H7 (cell line): Measurements from ENCODE around the gene CLIP1. TPM values are rescaled to one million over a fixed set of nuclear protein-coding genes. Genes with fewer than 3 reads are reported as not detected.
"Not testable (repeated sequence)": the region's sequence is repeated elsewhere in the genome, so short reads cannot be mapped to it uniquely, and the experiment has no call there.

Source experiments
- DNase-seq: peaks from one replicate; pipeline ENCODE4 v3.0.0; 2012
- H3K27me3 ChIP-seq: 2 replicates; pipeline ENCODE4 v1.6.0; 2011; ENCODE audit warnings: mild to moderate bottlenecking, low read length; ENCODE audit not compliant: control insufficient read depth, insufficient read depth
- H3K36me3 ChIP-seq: replicated peaks from 2 replicates; pipeline ENCODE4 v1.5.1; 2011; ENCODE audit warnings: low read length; ENCODE audit not compliant: control insufficient read depth, insufficient read depth
- H3K4me3 ChIP-seq: 2 replicates; pipeline ENCODE4 v1.5.1; 2011; ENCODE audit warnings: low read depth, mild to moderate bottlenecking, control low read depth, low read length, moderate library complexity; ENCODE audit not compliant: insufficient read depth
- total RNA-seq: library from RNA; depleted of rRNA; stranded (reverse); fragments of >200 nt; shearing (Covaris generic); gene quantifications from 2 replicates; pipeline ENCODE4 v1.2.3, GENCODE V29; 2014

The CLIP1 gene
- total RNA-seq, 1 experiment from 2014 or later = 21.7 TPM

DNA sequence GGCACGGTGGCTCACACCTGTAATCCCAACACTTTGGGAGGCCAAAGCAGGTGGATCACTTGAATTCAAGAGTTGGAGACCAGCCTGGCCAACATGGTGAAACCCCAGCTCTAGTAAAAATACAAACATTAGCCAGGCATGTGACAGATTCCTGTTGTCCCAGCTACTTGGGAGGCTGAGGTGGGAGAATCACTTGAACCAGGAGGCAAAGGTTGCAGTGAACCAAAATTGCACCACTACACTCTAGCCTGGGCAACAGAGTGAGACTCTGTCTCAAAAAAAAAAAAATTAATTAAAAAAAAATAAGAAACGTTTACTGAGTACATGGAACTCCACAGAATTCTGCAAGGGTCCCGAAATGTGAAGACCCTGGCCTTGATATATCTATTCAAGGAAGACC lies 3.4 kb downstream of the CLIP1 start:
- not testable (repeated sequence) for H3K27me3 ChIP-seq, H3K36me3 ChIP-seq, DNase-seq, H3K4me3 ChIP-seq

DNA sequence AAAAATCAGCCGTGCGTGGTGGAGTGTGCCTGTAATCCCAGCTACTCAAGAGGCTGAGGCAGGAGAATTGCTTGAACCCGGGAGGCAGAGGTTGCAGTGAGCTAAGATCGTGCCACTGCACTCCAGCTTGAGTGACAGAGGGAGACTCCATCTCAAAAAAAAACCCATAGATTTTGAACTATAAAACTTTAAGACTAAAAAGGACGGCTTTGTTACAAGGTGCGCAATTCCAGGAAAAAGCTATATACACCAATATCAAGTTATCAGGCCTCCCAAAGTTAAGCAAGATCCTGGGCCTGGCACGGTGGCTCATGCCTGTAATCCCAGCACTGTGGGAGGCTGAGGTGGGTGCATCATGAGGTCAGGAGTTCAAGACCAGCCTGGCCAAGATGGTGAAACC lies 6.8 kb downstream of the CLIP1 start:
- DNase-seq, H3K36me3 ChIP-seq, H3K27me3 ChIP-seq, H3K4me3 ChIP-seq: not testable (repeated sequence)

DNA sequence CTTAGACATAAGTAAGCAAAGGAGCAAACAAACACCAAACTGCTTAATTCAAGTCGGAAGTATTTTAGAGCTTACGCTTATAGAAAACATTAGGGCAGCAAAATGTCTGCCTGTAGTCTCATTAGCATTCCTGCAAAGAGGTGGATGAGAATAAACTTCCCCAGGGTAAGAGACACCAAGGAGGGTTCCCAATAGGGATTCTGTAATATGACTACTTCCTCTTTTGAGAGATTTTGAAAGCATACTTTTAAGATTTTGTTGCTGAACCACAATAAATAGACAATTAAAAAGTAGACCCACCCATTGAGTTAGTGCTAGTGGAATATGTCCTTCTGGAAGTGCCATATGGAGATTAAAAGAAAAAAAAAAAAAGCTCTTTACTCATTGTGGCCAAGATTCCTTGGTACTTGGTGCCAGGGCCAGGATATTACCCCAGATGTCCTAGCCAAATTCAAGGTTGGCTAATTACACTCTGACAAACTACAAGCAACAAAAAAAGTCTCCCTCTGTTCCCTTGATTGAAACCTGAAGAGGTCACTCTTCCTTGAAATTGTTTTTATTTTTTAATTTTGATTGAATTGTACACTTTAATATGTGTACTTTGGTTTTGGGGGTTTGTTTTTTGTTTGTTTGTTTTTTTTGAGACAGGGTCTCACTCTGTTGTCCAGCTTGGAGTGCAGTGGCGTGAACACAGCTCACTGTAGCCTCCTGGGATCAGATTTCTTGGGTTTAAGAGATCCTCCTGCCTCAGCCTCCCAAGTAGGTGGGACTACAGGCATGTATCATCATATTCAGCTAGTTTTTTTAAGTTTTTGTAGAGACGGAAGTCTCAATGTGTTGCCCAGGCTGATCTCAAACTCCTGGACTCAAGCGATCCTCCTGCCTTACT lies 8.7 kb downstream of the CLIP1 start:
- Histone ChIP-seq H3K36me3 (no peaks in the 10 kb centered on the region), H3K4me3 (no peak overlapping the region), H3K27me3 (no peaks in the 10 kb centered on the region)
- DNase-seq = no peak

DNA sequence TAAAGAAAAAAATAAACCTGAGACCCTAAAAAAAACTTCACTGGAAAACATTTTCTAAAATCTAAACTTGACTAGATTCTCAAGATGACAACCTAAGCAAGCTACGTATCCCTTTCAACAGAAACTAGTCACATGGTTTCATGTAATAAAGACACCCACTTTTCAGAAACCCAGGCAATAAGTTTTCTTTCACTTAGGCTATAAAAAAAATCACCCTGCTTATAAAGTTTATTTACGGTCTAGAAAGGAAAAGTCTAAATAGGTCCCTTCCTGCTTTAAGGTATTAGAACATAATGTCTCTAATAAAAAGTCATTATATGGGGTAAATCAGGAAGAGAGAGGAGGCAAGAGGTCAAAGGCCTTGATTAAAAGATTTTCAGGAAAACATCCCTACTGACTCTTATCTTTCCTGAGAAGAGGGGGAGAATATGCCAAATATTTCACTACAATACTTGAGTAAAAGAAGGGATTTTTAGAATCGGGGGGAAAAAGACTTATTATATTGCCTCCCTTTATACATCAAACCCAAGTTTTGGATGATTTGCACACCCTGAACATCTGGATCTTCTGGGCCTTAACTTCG lies 9.5 kb downstream of the CLIP1 start:
- Histone ChIP-seq H3K27me3 (no peaks in the 10 kb centered on the region), H3K4me3 (no peak overlapping the region), H3K36me3 (no peaks in the 10 kb centered on the region)
- no peak for DNase-seq

DNA sequence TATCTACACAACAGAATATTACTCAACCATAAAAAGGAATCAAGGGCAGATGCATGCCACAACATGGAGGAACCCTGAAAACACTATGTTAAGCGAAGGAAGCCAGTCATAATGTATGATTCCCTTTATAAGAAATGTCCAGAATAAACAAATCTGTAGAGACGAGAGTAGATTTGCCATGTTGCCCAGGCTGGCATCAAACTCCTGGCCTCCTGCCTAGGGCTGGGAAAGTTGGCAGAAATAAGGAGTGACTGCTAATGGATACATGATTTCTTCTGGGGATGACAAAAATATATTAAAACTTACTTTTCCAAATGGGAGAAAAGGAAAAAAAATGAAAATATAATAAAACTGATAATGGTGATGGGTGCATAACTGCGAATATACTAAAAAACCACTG lies 10.9 kb downstream of the CLIP1 start:
- DNase-seq = no peak
- Histone ChIP-seq H3K4me3 (no peak overlapping the region), H3K36me3 (no peaks in the 10 kb centered on the region), H3K27me3 (no peaks in the 10 kb centered on the region)

DNA sequence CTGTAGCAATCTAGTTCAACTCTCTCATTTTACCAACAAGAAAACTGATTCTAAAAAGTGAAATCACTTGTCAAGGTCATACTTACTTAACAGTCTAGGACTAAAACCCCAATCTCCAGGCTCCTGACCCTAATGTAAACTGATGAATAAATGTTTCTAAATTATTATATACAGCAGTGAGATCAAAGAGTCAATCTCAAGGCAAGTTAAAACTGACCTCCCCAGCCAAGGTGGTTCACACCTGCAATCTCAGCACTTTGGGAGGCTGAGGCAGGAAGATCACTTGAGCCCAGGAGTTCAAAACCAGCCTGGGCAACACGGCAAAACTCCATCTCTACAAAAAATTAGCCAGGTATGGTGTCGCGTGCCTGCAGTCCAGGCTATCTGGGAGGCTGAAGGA lies 15.3 kb downstream of the CLIP1 start:
- no peak for DNase-seq
- Histone ChIP-seq H3K36me3 (no peaks in the 10 kb centered on the region), H3K4me3 (no peak overlapping the region), H3K27me3 (no peaks in the 10 kb centered on the region)

DNA sequence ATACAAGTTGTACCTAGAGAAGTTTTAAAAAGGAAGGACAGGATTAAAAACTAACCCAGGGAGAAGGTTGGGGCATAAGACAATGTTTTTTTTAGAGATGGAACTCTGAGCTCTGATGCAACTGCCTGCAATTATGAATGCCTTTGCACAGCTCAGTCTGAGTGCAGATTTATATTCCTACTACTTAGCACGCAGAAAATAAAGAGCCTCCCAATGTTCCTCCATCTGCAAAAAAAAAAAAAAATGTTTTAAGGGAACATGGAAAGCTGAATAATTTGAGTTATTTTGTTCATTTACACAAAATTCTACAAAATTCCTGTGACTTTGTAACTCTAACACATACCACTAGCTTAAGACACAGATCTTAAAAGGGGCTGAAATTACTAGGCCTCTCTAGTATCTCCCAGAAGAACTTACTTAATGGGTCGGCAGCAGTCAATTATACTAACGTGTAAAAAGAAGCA lies 15.7 kb downstream of the CLIP1 start:
- Histone ChIP-seq H3K4me3 (no peak overlapping the region), H3K27me3 (no peaks in the 10 kb centered on the region), H3K36me3 (no peaks in the 10 kb centered on the region)
- DNase-seq = no peak

DNA sequence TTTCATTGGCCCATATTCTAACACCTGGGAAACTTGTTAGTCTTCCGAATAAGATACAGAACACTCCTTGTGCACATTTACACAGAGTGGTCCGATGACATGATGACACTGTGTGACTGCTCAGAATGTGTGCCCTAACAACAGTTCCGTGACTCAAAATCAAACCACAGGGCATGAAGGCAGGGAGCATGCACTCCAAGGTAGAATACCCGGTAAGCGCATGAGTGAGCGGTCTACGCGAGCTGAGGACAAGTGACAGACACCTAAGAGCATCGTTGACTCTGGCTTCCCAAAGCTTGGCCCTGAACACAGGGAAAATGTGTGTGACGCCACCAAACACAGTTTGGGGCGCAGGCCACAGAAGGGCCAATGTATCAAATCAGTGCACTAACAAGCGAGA lies 18.6 kb downstream of the CLIP1 start:
- no peak for DNase-seq
- no peak overlapping the region for H3K4me3 ChIP-seq
- H3K36me3 ChIP-seq = no peaks in the 10 kb centered on the region
- no peaks in the 10 kb centered on the region for H3K27me3 ChIP-seq

DNA sequence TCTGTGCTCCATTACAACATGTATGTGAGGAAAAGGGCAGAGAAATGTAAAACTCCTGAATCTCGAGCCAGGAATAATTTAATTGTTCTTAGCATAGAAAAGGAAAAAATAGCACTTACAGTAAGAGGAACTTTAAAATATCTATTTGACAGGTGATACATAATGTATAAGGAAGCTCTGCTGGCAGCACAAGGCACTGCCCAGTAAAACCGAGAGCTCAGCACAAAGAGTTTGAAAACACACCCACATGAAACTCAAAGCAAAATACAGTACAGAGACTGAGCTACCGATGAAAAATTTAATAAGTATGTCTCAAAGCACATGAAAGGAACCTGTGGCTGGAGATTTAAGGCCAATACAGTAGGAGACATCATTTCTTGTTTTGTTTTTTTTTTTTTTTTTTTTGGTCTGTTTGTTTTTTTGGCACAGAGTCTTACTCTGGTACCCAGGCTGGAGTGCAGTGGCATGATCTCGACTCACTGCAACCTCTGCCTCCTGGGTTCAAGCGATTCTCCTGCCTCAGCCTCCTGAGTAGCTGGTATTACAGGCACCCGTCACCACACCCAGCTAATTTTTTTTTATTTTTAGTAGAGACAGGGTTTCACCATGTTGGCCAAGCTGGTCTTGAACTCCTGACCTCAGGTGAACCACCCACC lies 19.2 kb downstream of the CLIP1 start:
- no peak for DNase-seq
- Histone ChIP-seq H3K36me3 (no peaks in the 10 kb centered on the region), H3K4me3 (no peak overlapping the region), H3K27me3 (no peaks in the 10 kb centered on the region)

DNA sequence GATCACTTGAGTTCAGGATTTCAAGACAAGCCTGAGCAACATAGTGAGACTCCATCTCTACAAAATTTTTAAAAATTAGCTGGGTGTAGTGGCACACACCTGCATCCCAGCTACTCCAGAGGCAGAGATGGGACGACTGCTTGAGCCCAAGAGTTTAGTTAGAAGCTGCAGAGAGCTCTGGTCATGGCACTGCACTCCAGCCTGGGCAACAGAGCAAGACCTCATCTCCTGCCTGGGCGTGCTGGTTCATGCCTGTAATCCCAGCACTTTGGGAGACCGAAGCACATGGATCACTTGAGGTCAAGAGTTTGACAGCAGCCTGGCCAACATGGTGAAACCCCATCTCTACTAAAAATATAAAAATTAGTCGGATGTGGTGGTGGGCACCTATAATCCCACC lies 20.2 kb downstream of the CLIP1 start:
- no peak overlapping the region for H3K4me3 ChIP-seq
- no peak for DNase-seq

DNA sequence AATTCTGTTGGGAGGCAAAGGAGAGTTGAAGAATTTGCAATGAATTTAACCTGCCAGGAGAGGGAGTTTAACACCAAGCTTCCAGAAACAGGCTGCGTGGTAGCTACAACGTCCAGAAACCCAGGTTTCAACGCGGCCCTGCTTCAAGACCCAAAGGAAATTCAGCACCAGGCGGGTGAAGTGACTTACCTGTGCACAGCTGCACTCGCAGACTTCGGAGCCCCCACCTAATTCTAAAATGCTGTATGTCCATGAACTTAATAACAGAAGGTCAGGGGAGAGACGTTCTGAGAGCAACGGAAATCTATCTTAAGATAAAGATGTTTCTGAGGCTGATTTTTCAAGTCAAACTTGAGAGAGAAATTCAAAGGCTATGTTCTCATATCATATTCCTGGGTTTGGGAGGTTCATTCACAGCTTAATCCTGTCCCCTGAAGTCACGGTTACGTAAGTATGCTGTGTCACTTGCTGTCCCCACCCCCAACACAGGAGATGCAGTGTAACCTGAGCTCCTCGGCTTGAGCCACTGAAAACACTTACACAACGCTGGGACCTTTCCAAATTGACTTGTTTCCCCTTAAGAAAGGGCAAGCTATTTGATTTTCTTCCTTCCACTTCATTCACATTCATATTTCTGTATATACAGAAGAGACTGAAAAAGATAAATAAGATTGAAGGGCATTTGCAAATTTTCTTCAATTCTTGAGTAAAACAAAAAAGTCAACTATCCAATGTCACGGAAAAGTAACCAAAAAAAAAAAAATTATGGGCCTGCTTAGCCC lies 22.7 kb downstream of the CLIP1 start:
- H3K36me3 ChIP-seq = no peaks in the 10 kb centered on the region
- no peaks in the 10 kb centered on the region for H3K27me3 ChIP-seq
- DNase-seq = peak; percentile 56
- H3K4me3 ChIP-seq = peak overlapping the region; percentile 10; the same call in 1 of the 2 replicates

More for the DNA sequence above, 20.2 kb downstream of the CLIP1 start:
- no peaks in the 10 kb centered on the region for H3K27me3 ChIP-seq
- H3K36me3 ChIP-seq = no peaks in the 10 kb centered on the region

DNA sequence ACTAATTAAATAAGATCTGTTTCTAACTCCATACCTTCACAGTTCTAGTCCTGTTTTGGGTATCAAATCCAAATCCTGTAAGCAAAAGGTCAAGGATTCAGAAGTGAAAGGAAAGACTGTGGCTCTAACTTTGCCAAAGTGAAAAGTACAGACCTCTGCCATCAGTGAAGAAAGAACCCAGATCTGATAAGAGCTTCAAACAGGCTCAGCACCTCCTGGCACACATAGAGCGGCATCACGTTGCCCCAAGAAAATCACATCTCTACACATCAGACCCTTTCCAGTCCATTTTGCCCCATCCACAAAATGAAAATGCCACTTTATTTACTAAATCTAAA lies 23.2 kb downstream of the CLIP1 start:
- H3K27me3 ChIP-seq = no peaks in the 10 kb centered on the region
- no peak overlapping the region for H3K4me3 ChIP-seq
- no peaks in the 10 kb centered on the region for H3K36me3 ChIP-seq
- DNase-seq = no peak

DNA sequence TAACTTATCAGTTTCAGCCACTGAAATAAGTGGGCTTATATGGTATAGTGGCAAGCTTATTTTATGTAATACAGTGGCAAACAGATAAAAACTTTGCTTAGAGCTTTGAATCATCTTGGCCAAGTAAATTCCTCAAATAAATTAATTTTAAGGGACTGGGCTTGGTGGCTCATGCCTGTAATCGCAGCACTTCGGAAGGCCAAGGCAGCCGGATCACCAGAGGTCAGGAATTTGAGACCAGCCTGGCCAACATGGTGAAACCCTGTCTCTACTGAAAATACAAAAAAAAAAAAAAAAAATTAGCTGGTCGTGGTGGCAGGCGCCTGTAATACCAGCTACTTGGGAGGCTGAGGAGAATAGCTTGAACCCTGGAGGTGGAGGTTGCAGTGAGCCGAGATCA lies 24.5 kb downstream of the CLIP1 start:
- not testable (repeated sequence) for H3K4me3 ChIP-seq, H3K27me3 ChIP-seq, H3K36me3 ChIP-seq, DNase-seq

DNA sequence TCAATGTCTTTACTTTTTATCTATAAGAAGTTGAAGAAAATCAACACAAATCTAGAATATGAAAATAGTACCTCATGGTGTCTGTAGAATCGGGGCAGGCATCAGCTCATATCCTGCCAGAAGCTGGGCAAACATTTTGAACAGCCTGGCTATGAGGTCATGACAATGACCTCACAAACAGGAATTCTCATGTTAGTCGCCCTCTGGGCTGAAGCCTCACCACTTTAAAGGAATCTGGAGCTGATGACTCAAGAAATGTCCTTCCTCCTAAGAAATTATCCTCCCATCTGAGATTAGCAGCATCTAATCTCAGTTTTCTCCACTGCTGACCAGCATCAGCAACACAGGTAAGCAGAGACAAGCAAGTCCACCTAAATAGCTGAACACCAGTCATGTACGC lies 27.1 kb downstream of the CLIP1 start:
- Histone ChIP-seq H3K4me3 (no peak overlapping the region), H3K27me3 (no peaks in the 10 kb centered on the region), H3K36me3 (no peaks in the 10 kb centered on the region)
- no peak for DNase-seq
